Renal cortex interstitium (tissue), 11 donors: ENCODE measurements around the gene MAN2A1. TPM values are rescaled to one million over a fixed set of nuclear protein-coding genes. Genes with fewer than 3 reads are reported as not detected.

ENCODE experiments used
- DNase-seq, 11 donors: peaks; one replicate each; pipeline ENCODE4 v3.0.0-alpha.2; 2013; ENCODE audit warnings: low read depth in 9 of 11, low spot score in 4 of 11; ENCODE audit errors: extremely low read depth in 1 of 11
- polyA plus RNA-seq, 3 donors: library from polyadenylated mRNA; unstranded; fragments of 120-200 nt; gene quantifications; one replicate each; pipeline ENCODE4 v1.2.1, GENCODE V29; 2013; ENCODE audit not compliant: insufficient read length in 3 of 3

Gene MAN2A1
- polyA plus RNA-seq, 3 donors = 59.4 to 75.7 (median 66.1) TPM

- DNase-seq = no peak
Measured at GRCh38 chr5:109907189-109907588, 217.5 kb downstream of the MAN2A1 start.

DNA sequence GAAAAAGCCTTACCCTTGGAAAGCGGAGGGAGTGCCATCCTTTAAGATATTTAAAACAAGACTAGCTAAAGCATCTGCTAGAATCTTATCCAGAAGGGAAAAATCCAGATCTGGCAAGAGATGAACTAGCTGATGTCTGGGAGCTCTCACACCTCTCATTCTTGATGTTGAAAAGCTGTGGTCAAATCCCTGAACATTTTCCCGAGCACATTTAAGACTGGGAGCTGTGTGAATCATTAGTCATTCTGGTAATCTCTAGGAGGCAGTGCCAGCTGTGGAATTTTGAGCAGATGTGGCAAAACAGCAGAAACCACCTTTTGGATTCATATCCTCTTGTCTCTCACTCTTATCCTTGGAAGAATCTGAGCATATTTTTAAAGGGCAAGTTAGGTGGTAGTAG, 218.0 kb downstream of the MAN2A1 start:
- DNase-seq = no peak

- DNase-seq = no peak
Measured at GRCh38 chr5:109908366-109908765, 218.6 kb downstream of the MAN2A1 start.

DNA sequence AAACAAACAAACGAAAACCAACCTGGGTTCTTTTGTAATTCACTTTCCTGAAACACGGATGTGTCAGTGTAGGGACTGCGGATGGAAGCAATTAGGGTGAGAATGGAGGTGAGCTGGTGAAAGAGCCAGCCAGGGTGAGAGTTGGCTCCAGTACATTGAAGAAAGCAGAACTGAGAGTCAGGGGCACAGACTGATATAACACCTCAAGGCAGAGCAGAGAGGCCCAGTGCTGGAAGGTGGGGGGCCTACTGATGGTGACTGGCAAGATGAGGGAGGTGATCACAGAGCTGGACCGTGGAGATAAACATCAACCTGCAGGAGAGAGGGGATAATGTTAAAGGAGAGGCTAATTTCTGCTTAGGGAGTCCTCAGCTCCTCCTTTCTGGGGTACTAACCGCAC, 221.1 kb downstream of the MAN2A1 start:
- no peak for DNase-seq

DNA sequence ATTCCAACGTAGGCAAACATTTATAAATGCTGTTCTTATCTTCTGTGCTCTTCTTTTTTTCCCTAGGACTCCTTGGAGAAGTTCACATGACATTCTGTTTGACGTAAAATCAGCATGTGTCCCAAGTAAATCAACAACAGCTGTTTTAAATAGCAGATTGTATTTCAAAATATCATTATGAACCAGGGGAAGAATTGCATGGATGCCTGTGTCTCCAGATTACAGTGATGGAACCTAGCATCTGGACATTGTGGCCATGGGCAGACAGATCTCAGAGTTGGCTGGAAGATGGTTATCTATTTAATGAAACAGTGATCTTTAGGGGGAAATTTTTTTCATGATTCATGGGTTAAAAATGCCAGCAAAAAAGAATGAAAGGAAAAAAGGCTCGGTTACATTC, 222.0 kb downstream of the MAN2A1 start:
- DNase-seq = no peak

GRCh38 chr5:109914906-109915305, 225.2 kb downstream of the MAN2A1 start:
- no peak for DNase-seq

DNA sequence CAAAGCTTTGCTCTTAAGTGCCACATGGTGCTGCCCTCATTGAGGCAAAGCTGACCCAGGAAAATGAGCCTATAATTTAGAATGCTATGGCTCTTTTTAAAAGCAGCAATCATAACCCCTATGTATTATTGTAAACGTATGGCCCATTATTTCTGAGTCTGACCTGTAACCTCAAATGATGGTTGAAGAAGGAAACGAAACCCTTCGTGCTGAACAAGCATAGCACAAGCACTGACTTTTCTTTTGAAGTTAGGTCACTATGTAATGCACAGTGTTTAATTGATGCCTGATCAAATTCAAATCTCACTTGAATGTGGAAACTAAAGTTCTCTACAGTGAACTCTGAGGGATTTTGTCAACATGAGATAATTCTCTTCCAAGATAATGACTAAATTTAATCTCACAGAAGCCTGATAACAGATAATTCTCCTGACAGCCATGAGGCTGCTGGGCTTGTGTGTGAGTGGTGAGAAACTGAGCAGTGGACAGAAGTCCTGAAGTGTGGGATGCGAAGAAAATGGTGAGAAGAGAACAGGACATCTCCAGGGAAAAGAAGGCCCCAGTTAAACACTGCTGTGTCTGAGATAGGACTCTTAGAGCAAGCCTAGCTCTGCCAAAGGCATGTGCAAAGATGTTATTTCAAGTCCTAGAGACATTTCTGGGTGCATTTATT, 226.9 kb downstream of the MAN2A1 start:
- no peak for DNase-seq
